Colonic mucosa (tissue), 4 donors: ENCODE results near the gene ZNF135. TPM values are rescaled to one million over a fixed set of nuclear protein-coding genes. Genes with fewer than 3 reads are reported as not detected.

Experiments
- DNase-seq: peaks from one replicate; pipeline ENCODE4 v3.0.0-alpha.2; 2020
- H3K27ac ChIP-seq: fragments of 200-600 bp; one replicate; pipeline ENCODE4 v1.8.0; 2021
- H3K27me3 ChIP-seq: fragments of 200-600 bp; one replicate; pipeline ENCODE4 v1.8.0; 2021
- H3K36me3 ChIP-seq: fragments of 200-600 bp; one replicate; pipeline ENCODE4 v1.8.0; 2021
- H3K4me1 ChIP-seq: fragments of 200-600 bp; one replicate; pipeline ENCODE4 v1.8.0; 2021; ENCODE audit warnings: mild to moderate bottlenecking
- H3K4me3 ChIP-seq: fragments of 200-600 bp; one replicate; pipeline ENCODE4 v1.8.0; 2021
- H3K9ac ChIP-seq, 2 donors: one replicate each; pipeline ENCODE4 v1.7.0; 2013; ENCODE audit warnings: control low read depth in 2 of 2, low read depth in 2 of 2, low read length in 2 of 2
- H3K9me3 ChIP-seq: fragments of 200-600 bp; one replicate; pipeline ENCODE4 v1.8.0; 2021
- CTCF ChIP-seq: fragments of 200-600 bp; IDR thresholded peaks from one replicate; pipeline ENCODE4 v1.8.0; 2022; ENCODE audit warnings: antibody characterized with exemption, mild to moderate bottlenecking
- intact Hi-C: fragments of 100-400 bp; cut with DNase I; formaldehyde crosslinking; loops from one replicate; pipeline ENCODE4 v1.14.1; 2022
- total RNA-seq, 2 donors: library from RNA; stranded (reverse); fragmentation: NEBNext Ultra II Directional in 1 of 2; extraction: Animal tissue kit (Norgen Biotek cat#: 25700) in 1 of 2; gene quantifications; one replicate each; pipeline ENCODE4 v1.2.1, GENCODE V29; 2021
- donor health status: healthy.
- donor health status: DM: no; HTN: no; CAD: no.
- donor health status: DM: no; HTN: no; CAD: no.

Gene ZNF135
- total RNA-seq, 2 donors from 2014 or later: 1.1 to 1.4 TPM

GRCh38 chr19:58056861-58057260, 2.2 kb upstream of the ZNF135 start:
- no peak for DNase-seq
- Histone ChIP-seq H3K4me1 (no peaks in the 10 kb centered on the region), H3K27ac (no peak overlapping the region), H3K9me3 (peaks cover 4% of the 10 kb centered on the region), H3K9ac (no peak overlapping the region), H3K4me3 (no peak overlapping the region), H3K27me3 (no peaks in the 10 kb centered on the region), H3K36me3 (no peaks in the 10 kb centered on the region)
- intact Hi-C loops: no loop called here
- no peak for TF ChIP-seq CTCF

GRCh38 chr19:58058467-58058866, 615 bp upstream of the ZNF135 start:
- no peak for DNase-seq
- TF ChIP-seq CTCF: no peak
- Histone ChIP-seq H3K27me3 (no peaks in the 10 kb centered on the region), H3K9me3 (peaks cover 1% of the 10 kb centered on the region), H3K4me1 (no peaks in the 10 kb centered on the region), H3K27ac (no peak overlapping the region), H3K4me3 (no peak overlapping the region), H3K36me3 (no peaks in the 10 kb centered on the region), H3K9ac (no peak overlapping the region)
- intact Hi-C loops: no loop called here

- no peaks in the 10 kb centered on the region for H3K9me3 ChIP-seq
- no peaks in the 10 kb centered on the region for H3K27me3 ChIP-seq
- H3K9ac ChIP-seq: peak overlapping the region; percentile 26 to 56
- no peaks in the 10 kb centered on the region for H3K4me1 ChIP-seq
- no peak for DNase-seq
- H3K36me3 ChIP-seq: no peaks in the 10 kb centered on the region
- no peak for TF ChIP-seq CTCF
- H3K4me3 ChIP-seq: peak overlapping the region; percentile 41
- intact Hi-C loops: no loop called here
- H3K27ac ChIP-seq: peak overlapping the region; percentile 71
Measured at GRCh38 chr19:58059671-58060078, 593 bp downstream of the ZNF135 start.

- Histone ChIP-seq H3K4me3 (no peak overlapping the region), H3K27me3 (no peaks in the 10 kb centered on the region), H3K36me3 (no peaks in the 10 kb centered on the region), H3K4me1 (no peaks in the 10 kb centered on the region), H3K9ac (peak overlapping the region in 1 of 2 donors; percentile 56), H3K27ac (no peak overlapping the region), H3K9me3 (no peaks in the 10 kb centered on the region)
- no peak for TF ChIP-seq CTCF
- intact Hi-C loops: no loop called here
- no peak for DNase-seq
Measured at GRCh38 chr19:58060231-58060630, 1.1 kb downstream of the ZNF135 start.

GRCh38 chr19:58063712-58064111, 4.6 kb downstream of the ZNF135 start:
- H3K9me3 ChIP-seq: peaks cover 5% of the 10 kb centered on the region
- intact Hi-C loops: no loop called here

More at GRCh38 chr19:58063712-58064111, 4.6 kb downstream of the ZNF135 start:
- no peaks in the 10 kb centered on the region for H3K4me1 ChIP-seq
- no peak overlapping the region for H3K9ac ChIP-seq
- no peak for TF ChIP-seq CTCF
- no peak for DNase-seq
- no peaks in the 10 kb centered on the region for H3K27me3 ChIP-seq
- H3K36me3 ChIP-seq: no peaks in the 10 kb centered on the region
- no peak overlapping the region for H3K27ac ChIP-seq
- H3K4me3 ChIP-seq: no peak overlapping the region
